Esophagus squamous epithelium (tissue), 4 donors: Measurements from ENCODE around the gene ANKRD42.

ENCODE experiments used
- CTCF ChIP-seq, 6 experiments: fragments of 450-650 bp in 4 of 6; fragments of 200-600 bp in 2 of 6; sonication (generic) in 2 of 6; IDR thresholded peaks; one replicate each; pipeline ENCODE4 v1.5.1; 2016 to 2019; ENCODE audit warnings: antibody characterized with exemption in 6 of 6, mild to moderate bottlenecking in 4 of 6, moderate library complexity in 4 of 6
- POLR2A ChIP-seq, 4 donors: fragments of 450-650 bp; IDR thresholded peaks; one replicate each; pipeline ENCODE4 v1.6.1; 2017; ENCODE audit warnings: antibody characterized with exemption in 4 of 4, mild to moderate bottlenecking in 4 of 4, moderate library complexity in 3 of 4

GRCh38 chr11:83257761-83258168 lies 64.3 kb downstream of the ANKRD42 start:
- TF ChIP-seq CTCF (IDR thresholded peaks at IDR 0.05) (no peak), POLR2A (IDR thresholded peaks at IDR 0.05) (no peak)
